NCI-H524 treated with DMSO at 0.1 percent for 48 hours (cell line): Measurements from ENCODE around the gene SORCS2.
"Not testable (repeated sequence)": the region's sequence is repeated elsewhere in the genome, so short reads cannot be mapped to it uniquely, and the experiment has no call there.

Experiments
- DNase-seq: peaks from one replicate; lab custom pipeline; 2025; lab: John Stamatoyannopoulos, UW

SORCS2 gene

GRCh38 chr4:7450775-7451433 lies 258.6 kb downstream of the SORCS2 start:
- DNase-seq: no peak

GRCh38 chr4:7451434-7451789 lies 259.1 kb downstream of the SORCS2 start:
- DNase-seq: no peak

- no peak for DNase-seq
These were observed 259.5 kb downstream of the SORCS2 start for GRCh38 chr4:7451800-7452199.

- DNase-seq: not testable (repeated sequence)
These were observed 260.5 kb downstream of the SORCS2 start for GRCh38 chr4:7452802-7453201.

- no peak for DNase-seq
These were observed 265.1 kb downstream of the SORCS2 start for GRCh38 chr4:7457201-7458065.

GRCh38 chr4:7458066-7458425 lies 265.7 kb downstream of the SORCS2 start:
- no peak for DNase-seq

GRCh38 chr4:7458477-7458876 lies 266.1 kb downstream of the SORCS2 start:
- DNase-seq: no peak

- no peak for DNase-seq
These were observed 267.1 kb downstream of the SORCS2 start for GRCh38 chr4:7459471-7459870.

- DNase-seq: no peak
These were observed 268.2 kb downstream of the SORCS2 start for GRCh38 chr4:7460566-7460965.

GRCh38 chr4:7461230-7461629 lies 268.9 kb downstream of the SORCS2 start:
- no peak for DNase-seq

- DNase-seq: peak; percentile 6
These were observed 270.2 kb downstream of the SORCS2 start for GRCh38 chr4:7462509-7462971.

- DNase-seq: no peak
These were observed 271.4 kb downstream of the SORCS2 start for GRCh38 chr4:7463566-7464258.

- DNase-seq: no peak
These were observed 271.9 kb downstream of the SORCS2 start for GRCh38 chr4:7464259-7464655.

- no peak for DNase-seq
These were observed 272.7 kb downstream of the SORCS2 start for GRCh38 chr4:7465017-7465416.

GRCh38 chr4:7466215-7466614 lies 273.9 kb downstream of the SORCS2 start:
- no peak for DNase-seq

GRCh38 chr4:7466904-7467303 lies 274.6 kb downstream of the SORCS2 start:
- no peak for DNase-seq

GRCh38 chr4:7467471-7467870 lies 275.1 kb downstream of the SORCS2 start:
- DNase-seq: no peak

- no peak for DNase-seq
These were observed 276.7 kb downstream of the SORCS2 start for GRCh38 chr4:7469023-7469422.

- no peak for DNase-seq
These were observed 277.8 kb downstream of the SORCS2 start for GRCh38 chr4:7470111-7470510.

- DNase-seq: no peak
These were observed 278.3 kb downstream of the SORCS2 start for GRCh38 chr4:7470522-7471128.

GRCh38 chr4:7472442-7473013 lies 280.2 kb downstream of the SORCS2 start:
- no peak for DNase-seq

- no peak for DNase-seq
These were observed 280.7 kb downstream of the SORCS2 start for GRCh38 chr4:7473081-7473480.
